GM18867 (cell line): ENCODE results near the gene CCDC160.
A peak's percentile ranks its signal among the peaks of the same experiment; 100 is the strongest.
"Not testable (repeated sequence)": the region's sequence is repeated elsewhere in the genome, so short reads cannot be mapped to it uniquely, and the experiment has no call there.

Experiments used
- ATAC-seq: cut with Tn5 transposase; IDR thresholded peaks from one replicate; pipeline ENCODE4 v1.9.1; 2021; ENCODE audit warnings: mild to moderate bottlenecking, moderate library complexity; ENCODE audit not compliant: unreplicated experiment

CCDC160 gene

DNA sequence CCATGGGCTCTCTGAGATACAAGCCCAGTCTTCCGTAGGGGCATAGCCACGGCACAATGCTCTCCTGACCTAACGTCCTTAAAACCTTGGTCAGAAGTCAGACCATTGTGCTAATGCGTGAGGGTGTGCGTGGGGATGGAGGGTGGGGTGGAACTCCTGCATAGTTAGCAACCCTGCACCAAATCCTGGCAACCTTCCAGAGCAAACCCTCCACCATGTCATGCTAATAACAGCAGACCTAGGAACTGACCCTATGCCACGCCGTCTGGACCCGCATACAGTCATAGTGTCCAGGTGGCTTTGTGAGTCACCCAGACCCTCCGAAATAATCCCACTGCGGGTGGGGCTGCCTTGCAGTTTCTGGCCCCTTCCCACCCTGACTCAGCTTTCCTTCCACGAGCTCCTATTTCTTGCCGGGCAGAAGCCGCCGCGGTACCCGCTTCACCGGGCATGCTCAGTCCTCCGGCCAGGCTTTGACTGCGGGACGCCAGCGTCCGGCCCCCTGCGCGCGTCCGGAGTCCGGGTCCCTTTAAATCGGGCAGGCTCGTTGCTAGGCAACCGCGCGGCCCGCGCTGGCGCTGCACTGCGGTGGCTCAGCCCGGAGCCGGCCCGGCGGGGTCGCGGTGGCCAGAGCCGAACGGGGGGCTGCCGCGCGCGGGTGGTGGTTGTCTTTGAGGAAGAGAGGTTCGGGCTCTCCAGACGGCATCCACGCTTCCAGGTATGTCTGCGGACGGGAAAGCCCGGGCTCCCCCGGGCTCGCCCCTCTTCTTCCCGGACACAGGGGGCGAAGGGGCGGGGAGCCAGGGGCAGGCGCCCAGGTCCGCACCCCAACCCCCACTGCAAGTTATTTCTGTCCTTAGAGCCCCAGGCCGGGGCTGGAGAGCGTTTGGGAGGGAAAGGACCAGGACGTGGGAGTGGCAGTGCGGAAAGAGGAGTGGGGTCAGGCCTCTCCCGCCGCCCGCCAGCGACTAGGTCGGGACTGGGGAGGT, at the start of gene CCDC160:
TSS of gene CCDC160 (plus strand) at position 557 of the 989 bp plus-strand sequence. CDS start 7,619 bp downstream, outside the sequence.
- peak; percentile 80 for ATAC-seq

DNA sequence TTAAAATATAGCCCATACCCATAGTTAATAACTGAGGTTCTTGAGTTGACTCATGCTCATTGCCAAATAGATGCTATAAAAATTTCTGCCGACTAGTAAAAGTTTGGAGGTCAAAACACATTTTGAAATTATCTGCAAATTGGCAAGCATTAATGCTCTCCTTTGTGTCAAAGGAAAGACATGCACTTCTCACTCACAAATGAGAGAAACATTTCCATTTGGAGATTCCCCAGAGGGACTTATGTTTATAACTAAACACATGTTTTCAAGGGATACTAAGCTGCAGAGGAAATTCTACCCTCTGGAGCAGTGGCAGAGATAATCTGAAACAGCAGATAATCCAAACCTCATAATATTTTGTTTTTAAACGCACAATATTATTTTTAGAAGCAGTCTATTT, 45.7 kb upstream of the CCDC160 start:
- ATAC-seq, result no peak

DNA sequence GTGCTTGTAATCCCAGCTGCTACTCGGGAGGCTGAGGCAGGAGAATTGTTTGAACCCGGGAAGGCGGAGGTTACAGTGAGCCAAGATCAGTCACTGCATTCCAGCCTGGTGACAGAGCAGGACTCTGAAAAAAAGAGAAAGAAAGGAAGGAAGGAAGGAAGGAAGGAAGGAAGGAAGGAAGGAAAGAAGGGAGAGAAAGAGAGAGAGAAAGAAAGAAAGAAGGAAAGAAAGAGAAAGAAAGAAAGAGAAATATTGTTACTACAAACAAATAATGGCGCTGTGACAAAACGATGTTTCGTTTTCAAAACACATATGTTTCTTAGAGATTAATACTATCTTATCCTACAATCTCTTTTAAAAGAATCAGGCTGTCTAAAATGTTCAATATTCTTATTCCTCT, 42.1 kb upstream of the CCDC160 start:
- ATAC-seq, result no peak

DNA sequence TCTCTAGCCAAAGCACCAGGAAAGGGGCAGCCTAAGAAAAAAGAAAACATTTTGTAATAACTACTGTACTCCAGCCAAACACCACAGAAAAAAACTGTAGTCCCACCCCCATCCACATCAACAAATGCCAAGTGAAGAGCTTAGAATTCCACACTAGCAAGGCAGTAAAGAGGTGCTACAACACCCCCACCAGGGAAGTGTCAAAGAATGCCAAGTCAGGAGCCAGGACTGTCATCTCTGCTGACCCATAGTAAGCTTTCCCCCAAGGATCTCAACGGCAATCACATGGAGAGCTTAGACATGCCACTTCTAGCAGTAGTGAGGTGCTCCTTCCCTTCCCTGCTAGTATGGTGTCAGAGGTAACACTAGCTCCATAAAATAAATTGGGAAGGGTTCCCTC, 34.4 kb upstream of the CCDC160 start:
- no peak for ATAC-seq

DNA sequence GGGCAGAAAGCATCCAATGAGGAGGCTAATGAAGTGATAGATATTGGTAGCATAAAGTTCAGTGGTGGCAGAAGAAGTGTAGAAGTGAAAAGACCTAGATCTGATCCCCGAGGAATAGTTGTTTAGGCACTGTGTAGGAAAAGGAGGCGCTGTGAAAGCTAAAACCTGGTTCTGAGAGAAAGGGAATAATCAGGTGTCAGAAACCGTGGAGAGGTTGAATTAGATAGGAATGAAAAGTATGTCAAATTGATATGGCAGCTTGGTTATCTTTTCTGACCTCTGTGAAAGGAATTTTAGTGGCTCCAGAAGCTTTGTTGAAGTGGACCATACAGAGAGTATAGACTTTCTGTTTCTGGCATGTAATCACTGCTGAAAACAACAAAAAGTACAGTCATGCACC, 30.8 kb upstream of the CCDC160 start:
- no peak for ATAC-seq

DNA sequence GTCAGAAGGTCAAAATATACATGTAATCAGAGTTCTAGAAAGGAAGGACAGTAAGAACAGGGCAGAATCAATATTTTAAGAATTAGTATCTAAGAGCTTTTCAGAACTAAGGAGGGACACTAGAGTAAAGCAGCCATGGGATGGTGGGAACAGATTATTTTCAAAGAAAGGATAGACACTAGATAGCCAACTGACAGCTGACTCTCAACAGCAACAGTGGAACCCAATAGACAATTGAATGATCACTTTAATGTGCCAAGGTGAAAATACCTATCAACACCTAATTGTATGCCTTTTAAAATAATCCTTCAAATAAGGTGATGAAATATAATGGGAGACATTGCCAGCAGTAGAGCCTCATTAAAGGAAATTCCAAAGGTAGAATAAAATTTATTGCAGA, 26.5 kb upstream of the CCDC160 start:
- no peak for ATAC-seq

DNA sequence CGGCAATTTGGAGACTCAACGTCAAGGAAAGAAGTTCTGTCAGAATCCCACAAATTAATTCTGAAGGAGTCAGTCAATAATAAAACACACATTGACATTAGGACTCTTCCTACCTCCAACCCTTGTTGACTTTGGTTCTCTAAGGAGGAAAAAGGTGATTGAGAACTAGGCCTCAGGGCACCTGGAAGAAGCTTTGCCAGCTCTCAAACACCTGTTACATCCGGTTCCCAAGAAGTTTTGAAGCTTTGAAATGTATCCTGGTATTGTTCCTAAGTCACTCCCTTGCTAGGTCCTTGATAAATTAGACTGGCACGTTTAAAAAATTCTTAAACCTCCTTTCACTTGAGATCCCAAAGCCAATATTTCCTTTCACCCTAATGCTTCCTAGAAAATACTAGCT, 1.7 kb upstream of the CCDC160 start:
- ATAC-seq, result no peak

DNA sequence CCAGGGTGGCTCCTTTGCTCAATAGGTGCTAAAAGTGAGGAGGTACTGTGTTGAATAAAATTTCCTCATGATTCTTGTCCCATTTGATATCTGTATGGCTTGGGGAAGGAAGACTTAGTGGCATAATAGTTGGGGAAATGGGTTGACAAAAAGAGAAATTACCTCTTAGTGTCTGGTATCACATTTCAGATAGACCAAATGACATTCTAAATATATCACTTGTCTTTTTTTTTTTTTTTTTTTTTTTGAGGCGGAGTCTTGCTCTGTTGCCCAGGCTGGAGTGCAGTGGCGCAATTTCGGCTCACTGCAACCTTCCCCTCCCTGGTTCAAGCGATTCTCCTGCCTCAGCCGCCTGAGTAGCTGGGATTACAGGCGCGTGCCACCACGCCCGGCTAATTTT, 1.2 kb downstream of the CCDC160 start:
- ATAC-seq, result not testable (repeated sequence)

DNA sequence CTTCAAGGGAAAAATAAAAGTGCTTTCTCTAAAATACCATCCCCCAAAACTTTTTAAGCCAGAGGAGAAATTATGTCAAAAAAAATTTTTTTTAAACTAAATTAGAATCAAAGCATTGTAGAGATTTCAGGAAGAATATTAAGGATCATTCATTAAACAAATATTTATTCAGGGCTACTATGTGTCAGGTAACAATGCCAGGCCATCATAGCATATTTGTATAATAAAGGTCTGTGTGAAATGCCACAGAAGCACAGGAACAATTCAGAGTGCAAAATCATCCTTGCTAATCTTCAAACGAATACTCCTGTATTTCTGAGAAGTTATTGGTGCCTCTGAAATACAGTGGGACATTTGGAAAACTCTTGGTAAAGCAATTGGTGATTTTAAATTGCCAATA, 2.0 kb downstream of the CCDC160 start:
- no peak for ATAC-seq

DNA sequence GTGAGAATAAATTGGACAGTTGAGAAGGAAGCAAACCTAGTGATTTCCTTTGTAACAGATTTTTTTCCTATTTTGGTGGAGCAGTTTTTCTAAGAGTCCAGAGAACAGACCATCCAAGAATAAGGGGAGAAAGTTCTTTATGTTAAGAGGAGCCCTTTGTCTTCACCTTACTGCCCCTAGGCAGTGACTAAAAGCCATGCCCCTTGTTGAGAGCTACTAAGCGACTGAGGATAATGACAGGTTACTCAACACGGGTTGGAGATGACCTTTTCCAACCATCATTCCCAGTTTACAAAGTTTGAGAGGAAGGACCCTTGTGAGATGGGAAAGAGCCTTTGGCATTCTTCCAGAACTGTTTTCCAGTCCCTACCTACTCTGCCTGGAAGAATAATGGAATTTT, 3.2 kb downstream of the CCDC160 start:
- no peak for ATAC-seq

DNA sequence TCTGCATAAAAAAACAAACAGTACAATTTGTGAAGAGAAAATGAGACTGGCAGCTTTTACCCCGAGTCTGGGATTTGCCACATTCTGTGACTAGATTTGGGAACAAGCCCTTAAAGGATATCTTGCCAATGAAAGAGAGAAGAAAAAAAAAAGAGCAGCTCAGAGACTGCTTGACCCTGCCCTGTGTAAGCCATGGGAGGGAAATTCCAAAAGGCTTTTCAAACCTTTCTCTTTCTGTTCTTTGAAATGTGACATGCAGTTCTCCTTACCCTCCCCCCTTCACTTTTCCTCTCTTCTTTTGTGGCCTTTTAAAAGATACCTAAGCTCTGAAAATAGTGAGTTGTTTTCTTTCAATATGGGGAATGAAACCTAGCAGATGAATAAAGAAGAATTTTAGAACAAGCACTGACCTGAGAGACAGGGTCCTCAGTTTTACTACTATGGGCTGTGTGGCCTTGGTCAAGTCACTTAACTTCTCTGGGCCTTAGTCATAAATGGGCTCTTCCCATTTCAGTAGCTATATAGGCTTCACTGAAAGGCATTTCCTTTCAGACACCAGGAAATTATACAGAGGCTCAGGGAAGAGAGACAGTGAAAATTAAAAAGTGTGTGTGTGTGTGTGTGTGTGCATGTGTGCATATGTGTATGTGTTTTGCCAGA, 5.1 kb downstream of the CCDC160 start:
- no peak for ATAC-seq

DNA sequence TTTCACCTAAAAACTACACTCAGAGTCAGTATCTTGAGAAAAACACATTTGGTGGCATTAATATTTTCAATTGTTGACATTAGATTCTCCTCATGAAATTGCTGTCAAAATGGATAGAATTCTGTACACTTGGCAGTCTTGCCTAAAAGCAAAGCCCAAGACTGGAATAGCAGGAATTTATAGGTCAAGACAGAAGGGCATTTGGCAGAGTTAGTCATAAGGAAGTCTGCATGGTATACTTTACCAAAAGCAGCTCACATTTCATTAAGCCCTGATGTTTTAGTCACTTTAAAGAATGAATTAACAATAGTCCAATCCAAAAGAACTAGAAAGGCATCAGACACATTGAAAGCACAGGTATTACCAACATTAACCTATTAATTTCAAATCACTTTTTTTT, 7.1 kb downstream of the CCDC160 start:
- ATAC-seq, result no peak

DNA sequence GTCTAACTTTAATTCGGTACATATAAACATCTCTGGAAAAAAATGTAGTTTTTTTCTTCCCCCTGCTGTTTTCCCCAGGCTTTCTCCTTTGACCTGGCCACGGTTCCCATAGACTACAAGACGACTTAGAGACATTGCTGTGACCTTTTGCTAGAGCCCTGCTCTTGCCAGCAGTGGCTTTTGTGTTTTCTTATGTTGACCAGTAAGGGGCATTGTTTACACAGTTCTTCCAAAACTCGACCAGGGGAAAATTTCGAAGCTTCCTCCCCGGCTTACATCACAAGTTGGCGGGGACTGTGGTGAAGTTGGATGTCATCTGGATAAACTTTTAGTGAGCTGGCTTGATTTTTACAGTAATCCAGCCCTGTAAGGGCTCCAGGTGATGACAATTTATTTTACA, 9.3 kb downstream of the CCDC160 start:
- ATAC-seq, result no peak

DNA sequence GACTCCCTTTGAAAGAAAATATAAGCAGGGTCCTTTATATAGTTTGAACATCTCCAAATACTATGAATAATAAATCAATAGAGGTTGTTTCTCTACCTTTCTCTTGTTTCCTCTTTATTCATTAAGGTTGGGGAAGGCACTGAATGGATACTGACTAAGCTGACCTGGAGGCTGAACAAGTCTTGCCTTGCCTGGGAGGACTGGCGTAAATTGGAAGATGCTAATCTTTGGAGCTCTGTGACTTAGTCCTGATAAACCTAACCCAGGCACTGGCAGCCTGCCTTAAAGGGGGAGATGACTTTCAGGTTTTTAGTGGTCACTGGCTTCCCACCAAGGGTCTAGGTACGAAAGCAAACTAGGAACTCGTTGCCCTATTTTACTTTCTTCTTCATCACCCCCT, 10.5 kb downstream of the CCDC160 start:
- no peak for ATAC-seq

DNA sequence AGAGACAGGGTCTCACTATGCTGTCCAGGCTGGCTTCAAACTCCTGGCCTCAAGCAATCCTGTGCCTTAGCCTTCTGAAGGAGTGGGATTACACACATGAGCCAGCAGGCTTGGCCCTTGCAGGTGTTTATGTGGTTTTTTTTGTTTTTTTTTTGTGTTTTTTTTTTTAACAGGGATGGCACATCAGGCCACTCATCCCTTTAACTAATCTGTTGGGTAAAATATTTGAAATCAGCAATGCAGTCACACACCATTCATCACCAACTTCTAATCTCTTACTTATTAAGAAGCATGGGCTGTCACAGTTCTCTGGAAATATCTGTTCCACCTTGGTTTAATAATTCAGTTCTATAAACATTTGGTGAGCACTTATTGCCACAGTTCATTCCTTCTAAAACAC, 12.3 kb downstream of the CCDC160 start:
- no peak for ATAC-seq

DNA sequence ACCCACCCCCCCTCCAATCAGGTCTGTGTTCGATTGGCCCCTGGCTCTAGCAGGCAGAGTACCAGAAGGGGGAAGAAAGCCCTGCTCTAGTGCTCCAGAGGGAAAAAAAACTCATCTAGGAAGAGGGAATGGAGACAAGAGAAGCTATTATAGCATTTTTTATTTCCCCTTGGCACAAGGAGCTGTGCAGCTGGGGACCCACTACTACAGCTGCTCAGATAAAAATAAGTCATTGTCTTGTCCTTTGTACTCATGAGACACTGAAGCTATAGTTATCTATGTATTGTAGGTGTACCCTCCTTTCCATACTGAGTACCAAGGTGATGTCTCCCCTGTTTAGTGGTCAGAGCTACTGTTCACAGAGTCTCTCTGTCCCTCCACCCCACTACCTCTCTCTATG, 14.3 kb downstream of the CCDC160 start:
- ATAC-seq, result no peak

DNA sequence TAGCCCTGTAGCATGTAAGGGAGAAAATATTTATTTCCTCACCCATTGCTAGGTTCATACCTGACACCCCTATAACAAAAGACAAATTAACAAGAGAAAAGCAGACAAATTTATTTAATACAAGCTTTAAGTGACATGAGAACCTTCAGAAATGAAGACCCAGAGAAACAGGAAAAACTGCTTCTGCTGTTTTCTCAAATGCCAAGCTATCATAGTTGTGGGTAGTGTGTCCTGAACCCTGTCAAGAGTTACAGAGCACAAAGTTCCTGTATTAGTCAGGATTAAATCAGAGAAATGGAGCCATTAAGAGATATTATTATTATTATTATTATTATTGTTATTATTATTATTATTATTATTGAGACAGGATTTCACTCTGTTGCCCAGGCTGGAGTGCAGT, 17.5 kb downstream of the CCDC160 start:
- ATAC-seq, result no peak

DNA sequence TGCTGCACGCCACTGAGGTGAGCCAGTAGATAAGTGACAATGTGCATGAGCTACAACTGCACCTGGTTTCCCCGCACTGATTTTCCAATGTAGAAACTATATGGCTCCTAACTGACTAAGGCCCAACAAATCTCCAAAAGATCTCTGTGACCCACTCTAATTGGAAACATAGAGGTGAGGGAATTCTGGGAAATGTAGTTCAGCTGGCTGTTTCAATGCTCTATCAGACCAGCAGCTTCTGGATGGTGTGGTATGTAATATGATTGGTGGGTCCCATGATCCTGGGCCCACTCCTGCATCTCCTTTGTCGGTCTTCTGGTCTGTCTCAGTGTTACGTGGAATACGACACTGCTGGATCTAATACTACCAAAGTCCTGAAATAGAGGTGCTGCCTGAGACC, 18.6 kb downstream of the CCDC160 start:
- no peak for ATAC-seq

DNA sequence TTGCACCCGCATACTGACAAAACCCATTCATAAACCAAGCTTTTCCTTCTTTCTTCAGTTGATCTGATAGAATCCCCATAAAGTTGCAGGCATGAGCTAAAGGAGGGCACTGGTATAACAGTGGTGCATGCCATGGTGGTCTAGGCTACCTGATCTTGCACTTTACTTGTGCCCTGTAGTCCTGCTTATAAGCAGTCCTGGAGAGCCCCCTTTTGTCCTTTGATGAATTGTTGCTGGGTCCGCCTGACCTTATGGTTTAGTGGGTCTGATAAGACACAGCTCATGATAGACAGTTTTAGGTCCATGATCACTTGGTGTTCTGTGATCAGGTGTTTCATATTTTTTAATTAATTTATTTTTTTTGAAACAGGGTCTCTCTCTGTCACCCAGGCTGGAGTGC, 19.7 kb downstream of the CCDC160 start:
- ATAC-seq, result no peak

DNA sequence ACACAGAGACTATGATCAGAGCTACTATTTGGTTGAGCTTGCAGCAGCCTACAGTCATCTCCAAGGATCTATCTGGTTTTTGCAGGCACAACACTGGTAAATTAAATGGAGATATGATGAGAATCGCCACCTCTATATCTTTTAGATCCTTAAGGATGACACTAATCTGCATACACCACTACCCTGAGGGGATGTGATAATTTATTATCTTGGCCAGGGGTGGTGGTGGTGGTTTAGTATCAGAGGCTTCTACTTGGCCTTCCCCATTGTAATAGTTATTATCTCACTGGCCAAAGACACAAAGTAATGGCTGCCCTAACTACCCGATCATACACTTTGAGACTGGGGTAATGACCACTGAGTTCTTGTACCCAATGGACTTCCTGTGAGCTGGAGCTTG, 21.2 kb downstream of the CCDC160 start:
- ATAC-seq, result no peak

DNA sequence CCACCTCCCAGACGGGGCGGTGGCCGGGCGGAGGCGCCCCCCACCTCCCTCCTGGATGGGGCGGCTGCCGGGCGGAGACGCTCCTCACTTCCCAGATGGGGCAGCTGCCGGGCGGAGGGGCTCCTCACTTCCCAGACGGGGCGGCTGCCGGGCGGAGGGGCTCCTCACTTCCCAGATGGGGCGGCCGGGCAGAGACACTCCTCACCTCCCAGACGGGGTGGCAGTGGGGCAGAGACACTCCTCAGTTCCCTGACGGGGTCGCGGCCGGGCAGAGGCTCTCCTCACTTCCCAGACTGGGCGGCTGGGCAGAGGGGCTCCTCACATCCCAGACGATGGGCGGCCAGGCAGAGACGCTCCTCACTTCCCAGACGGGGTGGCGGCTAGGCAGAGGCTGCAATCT, 49.0 kb downstream of the CCDC160 start:
- not testable (repeated sequence) for ATAC-seq

DNA sequence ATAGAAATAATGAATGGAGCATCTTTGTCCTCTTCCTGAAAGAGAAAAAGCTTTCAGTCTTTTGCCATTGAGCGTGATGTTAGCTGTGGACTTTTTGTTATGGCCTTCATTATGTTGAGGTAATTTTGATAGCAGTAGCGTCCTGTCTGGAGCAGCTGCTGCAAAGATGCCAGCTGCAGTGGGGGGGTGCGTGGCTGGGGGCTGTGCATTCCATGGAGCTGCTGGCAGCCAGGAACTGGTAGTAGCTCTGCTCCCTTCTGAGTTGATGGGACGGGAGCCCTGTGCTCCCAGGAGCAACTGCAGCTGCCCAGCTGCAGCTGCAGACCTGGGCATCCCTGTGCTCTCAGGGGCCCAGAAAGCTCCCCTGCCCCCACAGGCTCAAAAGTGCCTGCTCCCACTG, 50.4 kb downstream of the CCDC160 start:
- ATAC-seq, result no peak
